Neural cell (in vitro differentiated cells): ENCODE data around the gene KLHL6. TPM values are rescaled to one million over a fixed set of nuclear protein-coding genes. Genes with fewer than 3 reads are reported as not detected.
A peak's percentile ranks its signal among the peaks of the same experiment; 100 is the strongest.

Experiments used
- H2AFZ ChIP-seq: fragments of 200-600, 300-800 bp; sonication (generic), shearing (Covaris generic); 2 replicates; pipeline ENCODE4 v1.6.0; 2014; ENCODE audit warnings: low read depth, mild to moderate bottlenecking, antibody characterized with exemption, low read length, moderate library complexity
- H3F3A ChIP-seq: fragments of 200-600 bp; shearing (Covaris generic); 2 replicates; pipeline ENCODE4 v1.6.1; 2016; ENCODE audit warnings: mild to moderate bottlenecking, moderate library complexity, mixed read lengths, antibody characterized with exemption, low read length; ENCODE audit not compliant: insufficient read depth, poor library complexity, severe bottlenecking
- H3K27ac ChIP-seq: fragments of 200-600, 300-800 bp; sonication (generic), shearing (Covaris generic); 2 replicates; pipeline ENCODE4 v1.5.1; 2014; ENCODE audit warnings: mild to moderate bottlenecking, low read length, moderate library complexity
- H3K27me3 ChIP-seq: fragments of 300-800, 200-600 bp; sonication (generic), shearing (Covaris generic); 2 replicates; pipeline ENCODE4 v1.6.0; 2014; ENCODE audit warnings: mild to moderate bottlenecking, low read depth, low read length, moderate library complexity; ENCODE audit not compliant: insufficient read depth
- H3K36me3 ChIP-seq: fragments of 300-800, 200-600 bp; sonication (generic), shearing (Covaris generic); 2 replicates; pipeline ENCODE4 v1.5.1; 2014; ENCODE audit warnings: mild to moderate bottlenecking, antibody characterized with exemption, low read length, moderate library complexity; ENCODE audit not compliant: insufficient read depth
- H3K4me2 ChIP-seq: fragments of 300-800, 200-600 bp; sonication (generic), shearing (Covaris generic); 2 replicates; pipeline ENCODE4 v1.6.0; 2014; ENCODE audit warnings: mild to moderate bottlenecking, low read length
- H3K4me3 ChIP-seq: fragments of 300-800, 200-600 bp; sonication (generic), shearing (Covaris generic); 2 replicates; pipeline ENCODE4 v1.5.1; 2014; ENCODE audit warnings: mild to moderate bottlenecking, low read length, moderate library complexity
- H3K79me2 ChIP-seq: fragments of 200-600 bp; shearing (Covaris generic); replicated peaks from 2 replicates; pipeline ENCODE4 v1.6.0; 2014; ENCODE audit warnings: mild to moderate bottlenecking, low read length, moderate library complexity; ENCODE audit not compliant: insufficient read depth
- H3K9ac ChIP-seq: fragments of 300-800, 200-600 bp; sonication (generic), shearing (Covaris generic); 2 replicates; pipeline ENCODE4 v1.6.1; 2016; ENCODE audit warnings: mild to moderate bottlenecking, low read length, mixed read lengths
- H3K9me2 ChIP-seq: fragments of 200-600 bp; shearing (Covaris generic); 2 replicates; pipeline ENCODE4 v1.6.1; 2016; ENCODE audit warnings: mild to moderate bottlenecking, low read length, mixed read lengths; ENCODE audit not compliant: insufficient read depth
- H3K9me3 ChIP-seq: fragments of 200-600, 300-800 bp; sonication (generic), shearing (Covaris generic); 2 replicates; pipeline ENCODE4 v1.6.1; 2016; ENCODE audit warnings: mild to moderate bottlenecking, mixed run types, low read length, moderate library complexity, mixed read lengths
- H4K20me1 ChIP-seq: fragments of 200-600 bp; shearing (Covaris generic); 2 replicates; pipeline ENCODE4 v1.6.1; 2016; ENCODE audit warnings: mild to moderate bottlenecking, mixed run types; ENCODE audit not compliant: insufficient read depth
- CTCF ChIP-seq: fragments of 450-650 bp; IDR thresholded peaks from 2 replicates; pipeline ENCODE4 v1.5.1; 2014; ENCODE audit warnings: antibody characterized with exemption, mild to moderate bottlenecking, moderate library complexity; ENCODE audit not compliant: poor library complexity, severe bottlenecking
- EP300 ChIP-seq: fragments of 450-650 bp; conservative IDR thresholded peaks from 2 replicates; pipeline ENCODE4 v1.6.1; 2014; ENCODE audit warnings: antibody characterized with exemption, mild to moderate bottlenecking, moderate library complexity; ENCODE audit not compliant: poor library complexity, severe bottlenecking
- EZH2 ChIP-seq: fragments of 200-600, 300-800 bp; shearing (Covaris generic), sonication (generic); IDR thresholded peaks from 2 replicates; pipeline ENCODE4 v1.6.1; 2014; ENCODE audit warnings: antibody characterized with exemption, low read length, borderline replicate concordance, mild to moderate bottlenecking; ENCODE audit not compliant: insufficient read depth, poor library complexity, severe bottlenecking
- MXI1 ChIP-seq: fragments of 450-650 bp; conservative IDR thresholded peaks from 2 replicates; pipeline ENCODE4 v1.6.1; 2014; ENCODE audit warnings: antibody characterized with exemption, mild to moderate bottlenecking; ENCODE audit not compliant: poor library complexity, severe bottlenecking
- POLR2AphosphoS5 ChIP-seq: IDR thresholded peaks from 2 replicates; pipeline ENCODE4 v1.6.1; 2012
- RAD21 ChIP-seq: fragments of 450-650 bp; conservative IDR thresholded peaks from 2 replicates; pipeline ENCODE4 v1.6.1; 2014; ENCODE audit warnings: antibody characterized with exemption, mild to moderate bottlenecking, moderate library complexity
- REST ChIP-seq: IDR thresholded peaks from 2 replicates; pipeline ENCODE4 v1.6.1; 2012; ENCODE audit warnings: borderline replicate concordance
- SMC3 ChIP-seq: fragments of 450-650 bp; conservative IDR thresholded peaks from 2 replicates; pipeline ENCODE4 v1.6.1; 2014; ENCODE audit warnings: antibody characterized with exemption, mild to moderate bottlenecking, moderate library complexity; ENCODE audit not compliant: poor library complexity
- TAF1 ChIP-seq: IDR thresholded peaks from 2 replicates; pipeline ENCODE4 v1.6.1; 2012; ENCODE audit warnings: low read depth
- polyA plus RNA-seq: library from polyadenylated mRNA; depleted of rRNA; stranded (reverse); fragments of >200 nt; gene quantifications from 2 replicates; pipeline ENCODE4 v1.2.3, GENCODE V29; 2014

Gene KLHL6
- polyA plus RNA-seq, 1 donor from 2014 or later: not detected

GRCh38 chr3:183502237-183503181 lies 53.0 kb downstream of the KLHL6 start:
- TF ChIP-seq RAD21 (peak; percentile 13), CTCF (peak; percentile 11), POLR2AphosphoS5 (no peak), MXI1 (no peak), TAF1 (no peak)
- no peak overlapping the region for H3K4me3 ChIP-seq
- no peak overlapping the region for H3K9ac ChIP-seq

GRCh38 chr3:183500981-183501704 lies 54.4 kb downstream of the KLHL6 start:
- H3K9me3 ChIP-seq: peaks cover 7% of the 10 kb centered on the region
- H3K79me2 ChIP-seq: no peaks in the 10 kb centered on the region
- TF ChIP-seq SMC3: no peak
- no peak for TF ChIP-seq POLR2AphosphoS5
- no peak for TF ChIP-seq CTCF
- TF ChIP-seq RAD21: no peak
- no peak for TF ChIP-seq EP300
- no peak for TF ChIP-seq EZH2
- no peak for TF ChIP-seq REST
- TF ChIP-seq MXI1: no peak
- H3F3A ChIP-seq: no peaks in the 10 kb centered on the region
- H3K4me3 ChIP-seq: no peak overlapping the region
- no peaks in the 10 kb centered on the region for H3K27me3 ChIP-seq
- H3K9ac ChIP-seq: no peak overlapping the region
- H3K36me3 ChIP-seq: no peaks in the 10 kb centered on the region
- no peaks in the 10 kb centered on the region for H3K9me2 ChIP-seq
- H3K4me2 ChIP-seq: no peak overlapping the region
- H2AFZ ChIP-seq: no peak overlapping the region
- no peak overlapping the region for H3K27ac ChIP-seq
- H4K20me1 ChIP-seq: no peaks in the 10 kb centered on the region

More at GRCh38 chr3:183502237-183503181, 53.0 kb downstream of the KLHL6 start:
- Histone ChIP-seq H3K9me3 (peaks cover 7% of the 10 kb centered on the region), H3K4me2 (no peak overlapping the region), H3K27ac (no peak overlapping the region), H3K36me3 (no peaks in the 10 kb centered on the region), H3K9me2 (no peaks in the 10 kb centered on the region), H3F3A (no peaks in the 10 kb centered on the region), H2AFZ (no peak overlapping the region), H4K20me1 (no peaks in the 10 kb centered on the region), H3K27me3 (no peaks in the 10 kb centered on the region), H3K79me2 (no peaks in the 10 kb centered on the region)
